T-cell (primary cell): ENCODE data around the gene EVX1. TPM values are rescaled to one million over a fixed set of nuclear protein-coding genes. Genes with fewer than 3 reads are reported as not detected.

ENCODE experiments used
- ATAC-seq, 4 experiments: fragments of 200-7000 bp in 3 of 4; fragments of 150-1000 bp in 1 of 4; cut with Tn5 transposase; replicated peaks in 1 of 4; 1 replicate in 3 of 4; 2 replicates in 1 of 4; pipeline ENCODE4 v1.10.0; 2021; ENCODE audit warnings: moderate library complexity in 3 of 4, mild to moderate bottlenecking in 2 of 4, moderate number of reproducible peaks in 1 of 4
- CTCF ChIA-PET, 2 donors: fragments of 300-600 bp; sonication (Branson Sonifier 250); formaldehyde crosslinking; loops; one replicate each; lab custom pipeline; 2022; ENCODE audit warnings: antibody characterized with exemption in 2 of 2; lab: Charles Lee
- POLR2A ChIA-PET, 2 donors: fragments of 300-600 bp; sonication (Branson Sonifier 250); formaldehyde crosslinking; loops; one replicate each; lab custom pipeline; 2022; ENCODE audit warnings: antibody characterized with exemption in 2 of 2; lab: Charles Lee
- DNase-seq, 35 experiments: peaks; one replicate each; pipeline versions ENCODE4 v3.0.0 to v3.0.0-alpha.2; 2013 to 2023
- H3K27ac ChIP-seq: one replicate; pipeline ENCODE4 v1.5.1; 2013; ENCODE audit warnings: low read length
- H3K27me3 ChIP-seq, 2 experiments: replicated peaks in 1 of 2; 1 replicate in 1 of 2; 2 replicates in 1 of 2; pipeline versions ENCODE4 v1.6.1 to v1.7.0; 2013; ENCODE audit warnings: low read length in 1 of 2, mixed read lengths in 1 of 2; ENCODE audit not compliant: control insufficient read depth in 2 of 2, insufficient read depth in 2 of 2; ENCODE audit errors: extremely low read depth in 1 of 2
- H3K36me3 ChIP-seq, 2 donors: 1 replicate in 1 of 2; 2 replicates in 1 of 2; pipeline versions ENCODE4 v1.6.1 to v1.7.0; 2013; ENCODE audit warnings: low read length in 1 of 2; ENCODE audit not compliant: control insufficient read depth in 2 of 2, insufficient read depth in 1 of 2; ENCODE audit errors: extremely low read depth in 1 of 2
- H3K4me1 ChIP-seq, 2 experiments: 1 replicate in 1 of 2; 2 replicates in 1 of 2; pipeline versions ENCODE4 v1.6.1 to v1.7.0; 2013; ENCODE audit warnings: low read length in 2 of 2, mixed read lengths in 1 of 2; ENCODE audit not compliant: insufficient read depth in 2 of 2, control insufficient read depth in 1 of 2; ENCODE audit errors: extremely low read depth in 1 of 2
- H3K4me3 ChIP-seq, 2 donors: 1 replicate in 1 of 2; 2 replicates in 1 of 2; pipeline versions ENCODE4 v1.5.1 to v1.7.0; 2013; ENCODE audit warnings: mild to moderate bottlenecking in 2 of 2, low read length in 1 of 2, moderate library complexity in 1 of 2; ENCODE audit not compliant: control insufficient read depth in 1 of 2; ENCODE audit errors: extremely low read depth in 1 of 2
- H3K9me3 ChIP-seq: 2 replicates; pipeline ENCODE4 v1.7.0; 2013
- H3K27ac Mint-ChIP-seq, 2 donors: one replicate each; pipeline ENCODE4 v1.8.0; 2020 to 2021; ENCODE audit warnings: mild to moderate bottlenecking in 2 of 2, mixed read lengths in 2 of 2
- H3K27me3 Mint-ChIP-seq, 2 donors: one replicate each; pipeline ENCODE4 v1.8.0; 2021 to 2022; ENCODE audit warnings: mixed read lengths in 2 of 2
- H3K36me3 Mint-ChIP-seq: one replicate; pipeline ENCODE4 v1.8.0; 2021; ENCODE audit warnings: mixed read lengths
- H3K4me1 Mint-ChIP-seq, 3 donors: one replicate each; pipeline ENCODE4 v1.8.0; 2020 to 2022; ENCODE audit warnings: mixed read lengths in 3 of 3, mild to moderate bottlenecking in 1 of 3
- H3K4me3 Mint-ChIP-seq, 3 donors: one replicate each; pipeline ENCODE4 v1.8.0; 2020 to 2022; ENCODE audit warnings: mild to moderate bottlenecking in 3 of 3, mixed read lengths in 3 of 3, moderate library complexity in 3 of 3
- H3K9me3 Mint-ChIP-seq, 3 donors: one replicate each; pipeline ENCODE4 v1.8.0; 2020 to 2022; ENCODE audit warnings: mixed read lengths in 3 of 3
- WGBS: methylation state at CpG from one replicate; pipeline ENCODE4 v1.1.5; 2013; ENCODE audit warnings: missing lambda C conversion rate; ENCODE audit not compliant: insufficient coverage; 5-methylcytosine and 5-hydroxymethylcytosine counted together
- total RNA-seq, 35 experiments: library from RNA in 6 of 35; stranded (reverse) in 6 of 35; fragments of 120-200 nt in 1 of 35; gene quantifications; one replicate each; pipeline versions ENCODE4 v1.2.1 to v1.2.4 and lab custom pipeline; 2013 to 2026

The EVX1 gene
- total RNA-seq, 5 donors from 2014 or later (not counting 1 experiment from before 2014, with no cell fraction given), result 0.16 TPM; not detected in 4

DNA sequence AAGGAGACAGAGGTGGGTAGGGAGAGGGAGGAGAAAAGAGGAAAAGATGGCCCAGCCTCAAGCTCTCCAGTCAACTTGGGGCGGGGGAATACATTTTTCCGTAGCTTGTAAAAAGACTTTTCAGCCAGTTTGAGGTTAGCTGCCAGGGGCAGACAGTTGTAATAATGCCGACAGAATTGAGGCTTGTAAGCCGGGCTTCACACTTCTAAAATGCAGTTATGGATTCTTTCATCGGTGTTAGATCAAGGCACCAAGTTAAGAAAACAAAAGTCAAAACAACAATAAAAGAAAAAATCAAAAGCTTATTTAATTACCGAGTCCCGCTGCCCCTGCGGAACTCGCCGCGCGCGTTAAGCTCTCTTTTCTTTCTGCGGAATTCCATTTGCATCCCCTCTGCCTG is 448 bp upstream of the EVX1 start:
- 12% methylated on average over 13 of the region's 14 CpGs for WGBS
- Histone ChIP-seq H3K36me3 (no peaks in the 10 kb centered on the region), H3K4me3 (no peak overlapping the region), H3K9me3 (no peaks in the 10 kb centered on the region), H3K27ac (no peak overlapping the region), H3K4me1 (peaks cover 0 to 30% of the 10 kb centered on the region in 2 experiments), H3K27me3 (peaks cover 22 to 95% of the 10 kb centered on the region in 2 experiments)
- no peak for DNase-seq
- no peak overlapping the region for H3K27ac Mint-ChIP-seq
- no peak for ATAC-seq
- CTCF ChIA-PET, result interaction anchor here in 1 of 2 donors (0.6 kb wide), 1 partner anchor 311 kb away, joined by 3 read pairs; no protein-coding TSS in a partner anchor
- peak overlapping the region in 2 of 3 donors; percentile 10 to 49 for H3K4me3 Mint-ChIP-seq
- H3K36me3 Mint-ChIP-seq, result no peaks in the 10 kb centered on the region
- peaks cover 62 to 87% of the 10 kb centered on the region in 2 donors for H3K27me3 Mint-ChIP-seq
- POLR2A ChIA-PET, result no interaction called here
- H3K9me3 Mint-ChIP-seq, result no peaks in the 10 kb centered on the region
- H3K4me1 Mint-ChIP-seq, result peaks cover 19 to 43% (median 31%) of the 10 kb centered on the region in 3 donors

DNA sequence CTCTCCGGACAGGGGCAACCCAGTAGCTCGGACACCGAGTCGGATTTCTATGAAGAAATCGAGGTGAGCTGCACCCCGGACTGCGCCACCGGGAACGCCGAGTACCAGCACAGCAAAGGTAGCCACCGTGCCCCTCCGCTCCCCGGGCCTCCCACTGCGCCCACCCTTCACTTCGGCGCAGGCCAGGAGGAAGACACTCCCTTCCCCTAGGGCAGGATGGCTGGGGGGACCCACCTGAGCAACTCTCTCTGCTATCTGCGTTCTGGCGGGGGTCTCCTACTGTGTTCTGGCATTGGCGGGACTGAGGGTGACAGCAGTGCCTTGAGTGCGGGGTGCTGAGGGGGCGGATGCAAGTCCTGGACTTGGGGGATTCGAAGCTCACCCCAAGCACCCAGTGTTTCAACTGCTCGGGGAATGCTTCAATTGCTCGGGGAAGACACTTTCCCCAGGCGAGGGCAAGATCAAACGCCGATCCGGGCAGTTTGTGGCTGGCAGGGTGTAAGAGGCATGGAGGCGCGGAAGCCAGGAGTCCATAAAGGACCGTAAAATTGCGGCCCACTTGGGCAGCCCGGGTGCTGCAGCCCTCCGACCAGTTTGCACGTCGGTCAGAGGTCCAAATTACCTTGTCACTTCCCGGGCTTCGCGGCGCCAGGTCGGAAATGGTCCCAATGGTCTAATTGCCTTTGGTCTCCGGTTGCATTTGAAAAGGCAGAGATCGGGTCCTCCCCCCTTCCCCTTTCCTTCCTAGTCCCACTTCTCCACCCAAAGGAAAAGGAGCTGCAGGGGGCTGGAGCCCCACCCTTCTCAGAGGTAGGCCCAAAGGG is 950 bp downstream of the EVX1 start:
- WGBS, result 11% methylated on average over 34 of the region's 43 CpGs
- DNase-seq (no peak), ATAC-seq (no peak)
- Mint-ChIP-seq H3K27ac (peak overlapping the region in 1 of 2 donors; percentile 36), H3K36me3 (no peaks in the 10 kb centered on the region), H3K4me1 (peaks cover 19 to 44% (median 31%) of the 10 kb centered on the region in 3 donors), H3K27me3 (peaks cover 62 to 86% of the 10 kb centered on the region in 2 donors), H3K9me3 (no peaks in the 10 kb centered on the region), H3K4me3 (peak overlapping the region in 1 of 3 donors; percentile 63)
- Histone ChIP-seq H3K4me1 (peaks cover 0 to 30% of the 10 kb centered on the region in 2 experiments), H3K9me3 (no peaks in the 10 kb centered on the region), H3K36me3 (no peaks in the 10 kb centered on the region), H3K27ac (no peak overlapping the region), H3K4me3 (no peak overlapping the region), H3K27me3 (peaks cover 33 to 96% of the 10 kb centered on the region in 2 experiments)
- ChIA-PET POLR2A (no interaction called here), CTCF (no interaction called here)

DNA sequence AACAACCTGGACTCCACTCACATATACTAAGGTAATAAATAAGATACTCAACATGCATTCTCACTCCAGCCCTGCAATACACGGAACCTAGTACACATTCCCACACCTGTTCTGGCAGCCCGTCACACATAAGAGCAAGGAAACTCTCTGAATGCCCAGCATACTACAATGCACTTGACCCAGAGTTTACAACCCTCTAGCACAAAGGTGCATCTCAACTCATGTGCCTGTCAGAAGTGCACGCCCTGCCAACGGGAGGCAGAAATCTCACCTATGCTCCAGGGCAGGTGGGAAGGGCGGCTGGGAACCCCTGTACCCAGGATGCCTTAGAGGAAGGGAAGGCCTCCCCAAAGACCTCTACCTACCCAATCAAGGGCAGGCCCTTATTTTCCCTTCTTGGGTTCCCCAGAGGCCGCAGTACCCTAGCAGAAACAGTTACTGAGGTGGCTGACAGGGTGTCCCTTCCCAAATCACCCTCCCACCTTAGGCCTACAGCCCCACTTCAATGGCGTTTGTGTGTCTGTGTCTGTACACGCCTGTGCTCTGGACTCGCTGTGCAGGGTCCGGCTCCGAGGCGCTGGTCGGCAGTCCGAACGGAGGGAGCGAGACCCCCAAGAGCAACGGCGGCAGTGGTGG is 2.0 kb downstream of the EVX1 start:
- Mint-ChIP-seq H3K9me3 (no peaks in the 10 kb centered on the region), H3K27me3 (peaks cover 71 to 91% of the 10 kb centered on the region in 2 donors), H3K27ac (no peak overlapping the region), H3K4me1 (peaks cover 19 to 41% (median 30%) of the 10 kb centered on the region in 3 donors), H3K36me3 (no peaks in the 10 kb centered on the region), H3K4me3 (peak overlapping the region in 1 of 3 donors; percentile 23)
- Histone ChIP-seq H3K27ac (no peak overlapping the region), H3K27me3 (peaks cover 38 to 95% of the 10 kb centered on the region in 2 experiments), H3K9me3 (no peaks in the 10 kb centered on the region), H3K4me1 (peaks cover 0 to 24% of the 10 kb centered on the region in 2 experiments), H3K4me3 (no peak overlapping the region), H3K36me3 (no peaks in the 10 kb centered on the region)
- ATAC-seq (no peak), DNase-seq (no peak)
- POLR2A ChIA-PET, result no interaction called here
- 15% methylated on average over 15 of the region's 18 CpGs for WGBS
- CTCF ChIA-PET, result interaction anchor here in 1 of 2 donors (0.6 kb wide), 1 partner anchor 1396 kb away, joined by 3 read pairs; no protein-coding TSS in a partner anchor

DNA sequence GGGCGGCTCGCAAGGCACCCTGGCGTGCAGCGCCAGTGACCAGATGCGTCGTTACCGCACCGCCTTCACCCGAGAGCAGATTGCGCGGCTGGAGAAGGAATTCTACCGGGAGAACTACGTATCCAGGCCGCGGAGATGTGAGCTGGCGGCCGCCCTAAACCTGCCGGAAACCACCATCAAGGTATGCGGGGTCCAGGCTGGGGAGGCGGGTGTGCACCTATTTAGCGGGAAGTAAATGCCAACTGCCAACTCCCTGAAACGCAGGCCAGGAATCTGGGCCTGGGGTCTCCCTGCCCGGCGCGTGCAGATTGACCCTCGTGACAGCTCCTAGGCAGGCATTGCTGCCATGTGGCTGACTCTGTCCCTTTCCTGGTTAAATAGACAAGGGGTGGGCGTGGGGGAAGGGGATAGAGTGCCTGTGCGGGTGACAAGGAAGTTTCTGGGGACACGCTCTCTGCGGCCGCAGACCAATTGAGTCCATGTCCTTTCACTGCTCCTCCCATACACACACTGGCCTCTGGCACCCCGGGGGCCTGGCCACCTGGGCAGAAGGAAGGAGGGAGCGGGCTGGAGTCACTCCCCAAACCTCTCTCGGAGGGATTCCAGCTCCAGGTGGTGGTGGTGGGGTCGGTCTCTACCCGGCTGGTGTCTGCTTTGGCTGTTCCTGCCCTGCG is 2.7 kb downstream of the EVX1 start:
- Histone ChIP-seq H3K4me1 (peaks cover 0 to 19% of the 10 kb centered on the region in 2 experiments), H3K9me3 (no peaks in the 10 kb centered on the region), H3K4me3 (no peak overlapping the region), H3K27me3 (peaks cover 40 to 94% of the 10 kb centered on the region in 2 experiments), H3K36me3 (no peaks in the 10 kb centered on the region), H3K27ac (no peak overlapping the region)
- DNase-seq (no peak), ATAC-seq (no peak)
- no peaks in the 10 kb centered on the region for H3K9me3 Mint-ChIP-seq
- no peaks in the 10 kb centered on the region for H3K36me3 Mint-ChIP-seq
- H3K4me3 Mint-ChIP-seq, result peak overlapping the region in 1 of 3 donors; percentile 23
- POLR2A ChIA-PET, result no interaction called here
- H3K27ac Mint-ChIP-seq, result no peak overlapping the region
- WGBS, result 14% methylated on average over 27 of the region's 37 CpGs
- peaks cover 25 to 36% (median 31%) of the 10 kb centered on the region in 3 donors for H3K4me1 Mint-ChIP-seq
- CTCF ChIA-PET, result interaction anchor here in 1 of 2 donors (0.6 kb wide), 1 partner anchor 1396 kb away, joined by 3 read pairs; no protein-coding TSS in a partner anchor
- H3K27me3 Mint-ChIP-seq, result peaks cover 71 to 91% of the 10 kb centered on the region in 2 donors

DNA sequence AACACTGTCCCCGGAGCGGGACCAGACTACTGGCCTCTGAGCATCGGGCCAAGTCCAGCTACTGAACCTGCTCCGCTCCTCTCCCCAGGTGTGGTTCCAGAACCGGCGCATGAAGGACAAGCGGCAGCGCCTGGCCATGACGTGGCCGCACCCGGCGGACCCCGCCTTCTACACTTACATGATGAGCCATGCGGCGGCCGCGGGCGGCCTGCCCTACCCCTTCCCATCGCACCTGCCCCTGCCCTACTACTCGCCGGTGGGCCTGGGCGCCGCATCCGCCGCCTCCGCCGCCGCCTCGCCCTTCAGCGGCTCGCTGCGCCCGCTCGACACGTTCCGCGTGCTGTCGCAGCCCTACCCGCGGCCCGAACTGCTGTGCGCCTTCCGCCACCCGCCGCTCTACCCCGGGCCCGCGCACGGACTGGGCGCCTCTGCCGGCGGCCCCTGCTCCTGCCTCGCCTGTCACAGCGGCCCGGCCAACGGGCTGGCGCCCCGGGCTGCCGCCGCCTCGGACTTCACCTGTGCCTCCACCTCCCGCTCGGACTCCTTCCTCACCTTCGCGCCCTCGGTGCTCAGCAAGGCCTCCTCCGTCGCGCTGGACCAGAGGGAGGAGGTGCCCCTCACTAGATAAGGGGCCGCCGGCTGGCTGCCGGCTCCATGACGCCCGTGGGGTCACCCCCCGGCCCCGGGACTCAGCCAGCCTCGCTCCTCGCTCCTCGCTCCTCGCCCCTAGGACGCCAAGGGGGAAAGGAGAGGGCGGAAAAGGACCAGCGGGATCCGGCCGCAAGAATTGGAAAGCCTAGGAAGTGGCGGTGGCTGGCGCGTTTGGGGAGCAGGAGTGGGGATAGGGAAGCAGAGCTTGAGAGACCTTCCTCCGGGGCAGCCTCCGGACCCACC is 3.4 kb downstream of the EVX1 start:
- Mint-ChIP-seq H3K4me1 (peaks cover 25 to 32% (median 29%) of the 10 kb centered on the region in 3 donors), H3K27me3 (peaks cover 71 to 91% of the 10 kb centered on the region in 2 donors), H3K9me3 (no peaks in the 10 kb centered on the region), H3K27ac (no peak overlapping the region), H3K4me3 (peak overlapping the region in 1 of 3 donors; percentile 24), H3K36me3 (no peaks in the 10 kb centered on the region)
- no peak for DNase-seq
- H3K27me3 ChIP-seq, result peaks cover 38 to 89% of the 10 kb centered on the region in 2 experiments
- no peaks in the 10 kb centered on the region for H3K36me3 ChIP-seq
- no peak overlapping the region for H3K27ac ChIP-seq
- CTCF ChIA-PET, result no interaction called here
- POLR2A ChIA-PET, result no interaction called here
- H3K4me3 ChIP-seq, result no peak overlapping the region
- no peaks in the 10 kb centered on the region for H3K9me3 ChIP-seq
- peak in 2 of 4 experiments; percentile 37 to 40 for ATAC-seq
- H3K4me1 ChIP-seq, result peaks cover 0 to 17% of the 10 kb centered on the region in 2 experiments
- 5% methylated on average over 83 of the region's 90 CpGs for WGBS
